NCI-H748 (cell line): ENCODE data around the gene ACVR1C.

ENCODE experiments used
- DNase-seq: peaks from one replicate; lab custom pipeline; 2025; ENCODE audit not compliant: unreplicated experiment; lab: John Stamatoyannopoulos, UW

ACVR1C gene

DNA sequence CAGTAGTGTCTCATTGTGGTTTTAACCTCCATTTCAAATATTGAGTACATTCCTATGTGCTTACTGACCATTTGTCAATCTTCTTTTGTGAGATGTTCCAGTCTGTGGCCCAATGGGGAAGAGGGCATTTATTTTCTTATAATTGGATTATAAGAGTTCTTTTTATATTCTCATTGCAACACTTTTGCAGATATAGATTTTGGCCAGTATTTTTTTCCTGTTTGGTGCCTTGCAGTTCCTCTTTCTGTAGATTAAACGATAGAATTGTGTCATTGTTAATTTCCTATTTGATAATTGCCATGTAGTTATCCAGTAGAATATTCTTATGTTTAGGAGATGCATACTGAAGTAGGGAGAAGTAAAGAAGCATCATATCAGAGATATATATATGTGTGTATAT lies 128.3 kb downstream of the ACVR1C start:
- DNase-seq, result no peak

DNA sequence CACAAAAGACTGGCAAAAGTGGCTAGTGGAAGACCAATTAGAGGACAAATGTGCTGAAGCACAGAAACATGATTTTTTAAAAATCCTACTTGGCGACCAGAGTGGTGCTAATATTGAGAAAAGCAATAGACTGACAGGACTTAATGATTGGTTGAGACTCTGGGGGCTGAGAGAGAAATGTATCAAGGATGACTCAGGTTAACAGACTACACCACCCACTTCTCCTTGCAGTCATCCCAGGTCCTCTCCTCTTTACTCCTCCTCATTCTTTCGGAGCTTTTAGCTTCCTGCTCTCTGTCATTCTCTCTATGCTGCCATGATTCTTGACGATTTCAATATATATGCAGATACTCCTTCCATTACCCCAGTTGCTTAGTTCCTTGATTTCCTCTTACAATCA lies 130.2 kb downstream of the ACVR1C start:
- no peak for DNase-seq

- DNase-seq, result peak; percentile 80
Measured at GRCh38 chr2:157497638-157498314, 130.9 kb downstream of the ACVR1C start.

DNA sequence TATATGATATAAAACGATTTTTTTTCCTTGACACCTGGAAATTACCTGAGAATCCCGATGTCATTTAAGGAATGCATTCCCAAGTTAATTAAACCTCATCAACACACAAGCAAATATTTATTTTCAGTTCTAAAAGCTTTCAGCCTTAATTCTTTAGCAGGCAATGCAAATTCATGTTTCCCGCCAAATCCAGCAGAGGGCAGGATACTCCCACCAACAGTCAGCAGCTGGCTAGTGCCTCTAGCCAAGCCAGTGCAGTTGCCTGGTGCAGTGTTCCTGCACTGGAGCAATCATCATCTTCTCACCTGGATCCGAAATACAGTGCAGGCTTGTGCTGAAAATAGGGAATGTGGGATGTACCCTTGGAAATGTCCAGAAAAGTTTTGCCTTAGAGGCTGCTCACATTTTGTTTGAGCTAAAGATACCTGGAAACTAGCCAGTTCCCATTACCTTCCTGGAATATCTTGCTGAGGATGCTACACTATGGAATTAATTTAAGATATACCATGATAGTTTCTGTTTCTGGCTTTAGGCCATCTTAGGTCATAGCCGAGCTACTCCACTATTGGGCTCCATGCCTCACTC lies 136.4 kb downstream of the ACVR1C start:
- DNase-seq, result peak; percentile 80

DNA sequence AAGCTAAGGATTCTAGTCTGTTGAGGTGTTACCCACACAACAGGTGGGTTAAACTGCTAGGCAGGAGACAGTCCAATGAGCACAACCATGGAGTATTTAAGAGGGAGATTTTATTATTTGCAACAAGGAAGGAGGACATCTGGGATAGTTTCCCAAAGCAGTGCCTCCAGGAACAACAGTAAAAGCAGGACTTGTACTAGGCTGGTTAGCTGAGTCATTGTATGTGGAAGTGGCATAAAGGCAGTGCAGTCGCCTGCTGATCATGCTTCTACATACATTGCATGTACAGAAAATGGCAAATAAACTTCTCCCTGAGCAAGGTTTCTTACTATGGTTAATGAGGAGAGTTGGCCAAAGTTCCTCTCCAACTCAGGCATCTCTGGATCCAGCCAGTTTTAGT lies 138.7 kb downstream of the ACVR1C start:
- DNase-seq, result no peak

- no peak for DNase-seq
Measured at GRCh38 chr2:157488877-157489276, 139.8 kb downstream of the ACVR1C start.

- DNase-seq, result no peak
Measured at GRCh38 chr2:157487747-157488146, 140.9 kb downstream of the ACVR1C start.

- DNase-seq, result no peak
Measured at GRCh38 chr2:157487271-157487610, 141.4 kb downstream of the ACVR1C start.

- DNase-seq, result no peak
Measured at GRCh38 chr2:157486596-157487270, 141.9 kb downstream of the ACVR1C start.

GRCh38 chr2:157480182-157480961 lies 148.3 kb downstream of the ACVR1C start:
- no peak for DNase-seq

- DNase-seq, result no peak
Measured at GRCh38 chr2:157479081-157480027, 149.3 kb downstream of the ACVR1C start.

DNA sequence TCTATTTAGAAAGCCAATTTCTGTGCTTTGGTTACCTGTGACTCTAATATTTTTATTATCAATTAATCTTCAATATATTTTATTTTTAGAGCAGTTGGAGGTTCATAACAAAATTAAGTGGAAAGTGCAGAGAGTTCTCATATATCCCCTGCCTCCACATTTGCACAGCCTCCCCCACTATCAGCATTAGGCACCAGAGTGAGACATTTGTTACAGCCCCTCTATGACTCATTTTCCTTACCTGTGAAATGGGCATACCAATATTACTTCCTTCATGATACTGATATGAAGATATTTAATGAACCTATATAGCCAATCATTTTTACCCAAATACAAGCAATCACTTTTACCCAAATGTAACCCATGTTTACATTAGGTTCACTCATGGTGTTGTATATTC lies 150.7 kb downstream of the ACVR1C start:
- DNase-seq, result no peak

- no peak for DNase-seq
Measured at GRCh38 chr2:157476953-157477709, 151.5 kb downstream of the ACVR1C start.
